ENCODE measurements around the gene FAM135A. TPM values are rescaled to one million over a fixed set of nuclear protein-coding genes. Genes with fewer than 3 reads are reported as not detected.
"Not testable (repeated sequence)": the region's sequence is repeated elsewhere in the genome, so short reads cannot be mapped to it uniquely, and the experiment has no call there.

Gene FAM135A
- total RNA-seq, 1 donor from 2014 or later, result 33.4 TPM

- Mint-ChIP-seq H3K27me3 (no peaks in the 10 kb centered on the region), H3K36me3 (peaks cover 28% of the 10 kb centered on the region), H3K4me3 (no peak overlapping the region), H3K9me3 (no peaks in the 10 kb centered on the region), H3K4me1 (ENCODE audit: unreplicated experiment) (no peaks in the 10 kb centered on the region), H3K27ac (no peak overlapping the region)
- DNase-seq (ENCODE audit: extremely low spot score, unreplicated experiment), result no peak
- TF ChIP-seq CTCF (conservative IDR thresholded peaks at IDR 0.05), result no peak
Measured at GRCh38 chr6:70436320-70436719, 23.0 kb downstream of the FAM135A start.

GRCh38 chr6:70445001-70445400 is 31.7 kb downstream of the FAM135A start:
- no peak for DNase-seq (ENCODE audit: extremely low spot score, unreplicated experiment)
- no peaks in the 10 kb centered on the region for H3K4me1 Mint-ChIP-seq (ENCODE audit: unreplicated experiment)
- H3K27ac Mint-ChIP-seq, result no peak overlapping the region
- no peaks in the 10 kb centered on the region for H3K9me3 Mint-ChIP-seq
- peaks cover 42% of the 10 kb centered on the region for H3K36me3 Mint-ChIP-seq
- no peaks in the 10 kb centered on the region for H3K27me3 Mint-ChIP-seq
- no peak for TF ChIP-seq CTCF (conservative IDR thresholded peaks at IDR 0.05)
- no peak overlapping the region for H3K4me3 Mint-ChIP-seq

- H3K27ac Mint-ChIP-seq; DNase-seq (ENCODE audit: extremely low spot score, unreplicated experiment); H3K27me3 Mint-ChIP-seq; H3K4me1 Mint-ChIP-seq (ENCODE audit: unreplicated experiment); H3K9me3 Mint-ChIP-seq; H3K4me3 Mint-ChIP-seq: not testable (repeated sequence)
- H3K36me3 Mint-ChIP-seq, result peaks cover 46% of the 10 kb centered on the region
Measured at GRCh38 chr6:70447343-70448070, 34.2 kb downstream of the FAM135A start.

- H3K36me3 Mint-ChIP-seq, result peaks cover 35% of the 10 kb centered on the region
- not testable (repeated sequence) for H3K9me3 Mint-ChIP-seq; H3K27ac Mint-ChIP-seq; DNase-seq (ENCODE audit: extremely low spot score, unreplicated experiment); H3K4me1 Mint-ChIP-seq (ENCODE audit: unreplicated experiment); H3K4me3 Mint-ChIP-seq; H3K27me3 Mint-ChIP-seq
Measured at GRCh38 chr6:70453899-70454298, 40.6 kb downstream of the FAM135A start.

GRCh38 chr6:70456735-70457134 is 43.4 kb downstream of the FAM135A start:
- TF ChIP-seq CTCF (conservative IDR thresholded peaks at IDR 0.05), result no peak
- no peak overlapping the region for H3K4me3 Mint-ChIP-seq
- H3K27me3 Mint-ChIP-seq, result no peaks in the 10 kb centered on the region
- H3K27ac Mint-ChIP-seq, result no peak overlapping the region
- H3K4me1 Mint-ChIP-seq (ENCODE audit: unreplicated experiment), result peaks cover 4% of the 10 kb centered on the region
- peaks cover 29% of the 10 kb centered on the region for H3K36me3 Mint-ChIP-seq
- peaks cover 5% of the 10 kb centered on the region for H3K9me3 Mint-ChIP-seq
- no peak for DNase-seq (ENCODE audit: extremely low spot score, unreplicated experiment)

GRCh38 chr6:70459235-70459634 is 45.9 kb downstream of the FAM135A start:
- H3K36me3 Mint-ChIP-seq, result peaks cover 20% of the 10 kb centered on the region
- H3K4me3 Mint-ChIP-seq, result no peak overlapping the region
- peaks cover 4% of the 10 kb centered on the region for H3K4me1 Mint-ChIP-seq (ENCODE audit: unreplicated experiment)
- peaks cover 5% of the 10 kb centered on the region for H3K9me3 Mint-ChIP-seq
- no peak overlapping the region for H3K27ac Mint-ChIP-seq
- H3K27me3 Mint-ChIP-seq, result no peaks in the 10 kb centered on the region
- DNase-seq (ENCODE audit: extremely low spot score, unreplicated experiment), result no peak
- TF ChIP-seq CTCF (conservative IDR thresholded peaks at IDR 0.05), result no peak

- H3K4me1 Mint-ChIP-seq (ENCODE audit: unreplicated experiment); H3K27ac Mint-ChIP-seq; H3K9me3 Mint-ChIP-seq; DNase-seq (ENCODE audit: extremely low spot score, unreplicated experiment); H3K4me3 Mint-ChIP-seq; H3K27me3 Mint-ChIP-seq: not testable (repeated sequence)
- H3K36me3 Mint-ChIP-seq, result peaks cover 16% of the 10 kb centered on the region
Measured at GRCh38 chr6:70459699-70460098, 46.4 kb downstream of the FAM135A start.

Data from type B pancreatic cell (in vitro differentiated cells).